Measurements from ENCODE around the gene SHB.

SHB gene

GRCh38 chr9:38003946-38004808 lies 64.8 kb downstream of the SHB start:
- DNase-seq, result no peak

GRCh38 chr9:38003230-38003629 lies 65.8 kb downstream of the SHB start:
- DNase-seq, result no peak

GRCh38 chr9:38001430-38001829 lies 67.6 kb downstream of the SHB start:
- no peak for DNase-seq

GRCh38 chr9:38000735-38001134 lies 68.3 kb downstream of the SHB start:
- DNase-seq, result no peak

DNA sequence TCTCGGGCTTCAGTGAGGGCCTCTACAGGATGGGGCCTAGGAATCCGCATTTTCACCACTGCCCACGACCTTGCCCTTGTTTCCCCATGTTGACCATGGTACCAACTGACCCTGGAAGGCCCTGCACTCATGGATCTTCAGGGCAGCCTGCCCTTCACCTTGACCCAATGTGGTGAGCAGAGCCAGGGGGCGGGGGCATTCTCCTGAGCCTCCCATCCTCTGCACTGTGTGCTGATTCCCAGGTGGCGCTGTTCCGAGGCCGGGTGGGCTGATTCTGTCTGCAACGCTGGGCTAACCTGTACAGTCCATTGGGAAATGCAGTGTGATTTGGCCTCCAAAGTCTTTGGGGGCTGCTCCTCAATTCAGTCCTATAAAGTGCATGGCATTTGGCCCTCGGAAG lies 68.7 kb downstream of the SHB start:
- DNase-seq, result no peak

- peak; percentile 14 for DNase-seq
Observed at GRCh38 chr9:37999588-38000189, 69.3 kb downstream of the SHB start.

DNA sequence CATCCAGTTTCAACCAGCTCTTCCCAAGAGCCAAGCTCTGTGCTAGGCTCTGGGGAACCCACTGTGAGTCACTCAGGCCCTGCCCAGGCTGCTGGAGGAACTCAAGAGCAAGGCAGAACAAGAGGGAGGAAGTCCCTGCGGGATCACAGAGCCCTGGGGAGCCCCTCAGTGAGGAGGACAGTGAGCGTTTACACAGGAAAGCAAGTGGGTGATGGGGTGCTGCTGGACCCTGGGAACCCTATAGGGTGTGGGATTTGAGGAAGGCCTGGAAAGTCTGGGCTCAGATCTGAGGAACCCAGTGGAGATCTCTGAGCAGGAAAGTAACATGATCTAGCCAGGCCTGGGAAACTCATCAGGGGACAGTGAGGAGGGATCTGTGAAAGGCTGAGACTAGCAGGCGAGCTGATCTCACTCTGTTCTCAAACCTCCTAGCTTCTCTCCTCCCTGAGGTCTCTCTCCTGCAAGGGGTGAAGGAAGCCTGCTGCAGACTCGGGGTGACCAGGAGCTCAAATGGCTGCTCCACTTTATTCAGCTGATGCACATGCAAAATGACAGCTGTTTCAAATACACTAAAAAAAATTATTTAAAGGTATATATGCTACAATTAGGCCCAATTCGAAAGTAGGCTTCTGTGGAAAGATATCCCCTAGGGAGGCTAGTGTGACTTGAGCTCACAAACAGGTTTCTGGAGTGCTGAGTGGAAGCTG lies 70.0 kb downstream of the SHB start:
- no peak for DNase-seq

GRCh38 chr9:37997636-37998374 lies 71.2 kb downstream of the SHB start:
- no peak for DNase-seq

DNA sequence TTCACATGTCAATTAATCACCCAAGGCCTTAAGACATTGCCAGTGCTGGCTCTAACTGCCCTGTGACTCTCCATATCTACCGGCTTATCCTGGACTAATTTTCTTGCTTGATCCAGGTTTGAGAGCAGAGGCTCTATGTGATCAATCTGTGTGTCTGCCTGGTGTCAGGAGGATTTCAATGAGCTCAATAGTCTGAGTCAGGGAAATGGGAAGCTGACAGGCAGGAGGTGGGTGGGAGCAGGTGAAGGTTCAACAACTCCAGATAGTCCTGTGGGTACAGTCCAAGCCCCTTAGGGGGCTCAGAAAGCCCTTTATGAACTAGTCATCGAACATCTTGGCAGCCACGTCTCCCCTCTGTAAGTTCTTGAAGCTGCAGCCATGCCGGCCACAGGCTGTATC lies 72.2 kb downstream of the SHB start:
- no peak for DNase-seq

- no peak for DNase-seq
Observed at GRCh38 chr9:37995961-37996818, 72.8 kb downstream of the SHB start.

DNA sequence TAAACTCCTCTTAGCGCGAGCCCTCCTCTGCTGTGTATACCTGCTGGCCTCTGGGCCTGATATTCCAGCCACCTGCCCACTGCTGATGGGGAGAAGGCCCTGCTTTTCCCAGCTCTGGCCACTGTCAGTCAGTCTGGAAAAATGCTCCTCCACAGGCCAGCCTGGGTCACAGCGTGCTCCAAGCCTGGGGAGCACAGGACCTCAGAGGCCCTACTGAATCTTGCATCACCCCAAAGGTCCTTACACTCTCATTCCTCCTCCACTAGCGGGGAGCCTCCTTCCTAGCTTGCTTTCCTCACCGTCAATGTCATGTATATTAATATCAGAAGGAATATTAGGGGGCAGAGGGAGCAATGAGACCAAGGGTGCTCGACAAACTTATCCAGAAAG lies 73.7 kb downstream of the SHB start:
- DNase-seq, result no peak

- DNase-seq, result peak; percentile 76
Observed at GRCh38 chr9:37994639-37995347, 74.2 kb downstream of the SHB start.

DNA sequence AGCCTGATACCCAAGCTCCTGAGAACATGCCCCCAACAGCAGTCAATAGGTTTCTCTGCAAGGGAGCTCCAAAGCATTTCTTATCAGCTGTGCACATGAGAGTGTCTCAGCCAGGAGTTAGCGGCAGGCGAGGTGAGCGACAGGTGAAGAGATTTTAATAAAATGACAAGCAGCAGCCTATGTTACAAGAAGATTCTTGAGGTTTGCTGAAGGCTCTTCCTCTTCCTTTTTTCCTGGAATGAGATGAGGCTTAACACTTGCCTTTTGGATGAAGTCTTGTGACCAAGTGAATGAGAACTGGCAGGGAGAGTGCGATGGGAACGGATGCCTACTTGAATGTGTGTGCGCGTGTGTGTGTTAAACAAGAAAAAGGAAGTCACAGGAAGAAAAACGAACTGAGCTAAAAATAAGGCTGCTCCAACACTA lies 76.1 kb downstream of the SHB start:
- no peak for DNase-seq

DNA sequence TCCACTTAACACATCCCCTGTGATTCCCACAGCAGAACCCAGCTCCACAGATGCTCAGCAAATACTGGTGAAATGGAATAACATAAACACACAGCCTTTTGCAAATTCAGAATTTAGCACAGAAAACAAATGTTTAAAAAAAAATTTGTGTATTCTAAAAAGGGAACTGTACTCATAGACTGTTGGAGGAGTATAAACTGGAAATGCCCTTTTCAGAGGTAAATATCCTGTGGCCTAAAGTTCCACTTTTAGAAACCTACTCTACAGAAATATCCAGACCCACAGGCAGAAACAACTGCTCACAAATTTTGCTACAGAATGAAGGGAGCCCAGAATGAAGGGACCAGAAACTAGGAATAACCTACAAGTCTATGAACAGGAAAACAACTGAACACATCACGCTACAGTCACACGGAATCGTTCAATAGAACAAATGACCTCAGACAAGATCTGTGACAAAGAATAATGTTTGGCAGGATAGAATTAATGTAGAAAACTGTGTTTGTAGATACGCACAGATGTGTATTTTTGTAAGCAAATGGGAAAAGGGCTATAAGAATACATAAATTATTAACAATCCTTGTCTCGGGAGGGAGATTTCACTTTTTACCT lies 78.5 kb downstream of the SHB start:
- DNase-seq, result no peak

- DNase-seq, result no peak
Observed at GRCh38 chr9:37989701-37990100, 79.3 kb downstream of the SHB start.

GRCh38 chr9:37988602-37989001 lies 80.4 kb downstream of the SHB start:
- DNase-seq, result no peak

GRCh38 chr9:37988041-37988440 lies 81.0 kb downstream of the SHB start:
- DNase-seq, result no peak

- no peak for DNase-seq
Observed at GRCh38 chr9:37987467-37987981, 81.5 kb downstream of the SHB start.

DNA sequence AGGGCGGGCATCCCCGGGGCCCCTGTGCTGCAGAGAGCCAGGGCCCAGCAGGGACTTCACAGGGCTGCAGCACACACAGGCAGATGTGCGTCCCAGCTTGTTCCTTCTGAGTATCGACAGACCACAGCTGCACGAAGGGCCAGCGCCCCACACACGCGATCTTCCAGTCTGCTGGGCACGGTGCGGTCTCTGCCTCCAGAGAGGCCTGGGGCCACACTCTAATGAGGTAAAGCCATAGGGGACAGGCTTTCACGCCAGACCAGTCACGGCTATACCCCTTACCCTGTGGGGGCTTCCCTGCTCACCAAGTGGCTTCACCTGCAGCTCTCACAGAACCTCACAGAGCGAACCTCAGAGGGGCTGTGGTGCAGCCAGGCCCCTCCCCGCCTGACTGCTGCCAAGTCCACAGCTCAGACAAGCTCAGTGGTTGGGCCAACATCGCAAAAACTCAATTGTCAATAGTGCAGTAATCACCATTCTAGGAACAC lies 82.2 kb downstream of the SHB start:
- DNase-seq, result no peak

- DNase-seq, result no peak
Observed at GRCh38 chr9:37986001-37986400, 83.0 kb downstream of the SHB start.

Measured in kidney glomerular epithelial cell (primary cell).